HG03565 (cell line): ENCODE results near the gene IL12RB2.
A peak's percentile ranks its signal among the peaks of the same experiment; 100 is the strongest.
"Not testable (repeated sequence)": the region's sequence is repeated elsewhere in the genome, so short reads cannot be mapped to it uniquely, and the experiment has no call there.

Source experiments
- ATAC-seq: cut with Tn5 transposase; IDR thresholded peaks from one replicate; pipeline ENCODE4 v1.9.1; 2021; ENCODE audit warnings: mild to moderate bottlenecking, moderate library complexity; ENCODE audit not compliant: unreplicated experiment

Gene IL12RB2

DNA sequence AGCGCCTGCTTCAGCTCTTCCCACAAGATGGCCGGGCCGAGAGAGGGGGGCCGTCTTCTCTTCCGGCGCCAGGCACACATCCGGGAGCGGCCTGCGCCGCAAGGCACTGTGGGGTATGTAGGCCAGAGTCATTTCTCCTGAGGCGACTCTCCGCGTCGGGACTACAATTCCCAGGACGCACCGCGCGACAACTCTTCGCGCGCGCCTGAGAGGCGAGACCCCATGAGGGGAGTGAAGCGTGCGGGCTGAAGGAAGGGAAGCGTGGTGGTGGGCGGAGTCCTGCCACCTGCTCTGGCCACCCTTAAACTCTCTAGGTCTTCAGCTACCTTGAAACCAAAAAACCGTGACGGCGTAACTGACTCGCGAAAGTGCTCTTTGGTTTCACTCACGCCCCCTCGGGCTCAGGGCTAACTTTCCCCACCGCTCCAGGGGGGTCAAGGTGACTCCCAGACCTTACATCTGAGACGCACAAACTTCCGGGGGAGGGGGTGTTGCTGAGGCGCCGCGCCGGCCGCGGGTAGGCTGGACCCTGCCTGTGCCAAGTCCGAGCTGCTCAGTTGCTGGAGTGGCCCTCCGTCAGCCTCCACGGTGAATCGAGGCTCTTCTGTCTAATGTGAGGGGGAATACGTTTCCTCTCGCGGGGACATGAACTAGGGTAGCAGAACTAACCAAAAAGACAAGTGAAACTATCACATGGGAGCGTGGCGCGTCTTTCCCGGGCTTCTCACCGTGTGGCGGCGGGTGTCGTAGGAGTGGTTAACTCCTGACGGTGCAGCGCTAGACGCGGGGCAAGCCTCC, 122.9 kb downstream of the IL12RB2 start, which contains the start of gene SERBP1:
Gene SERBP1 (minus strand): TSS at position 45 of the 798 bp plus-strand sequence. CDS start 102 bp downstream, outside the sequence.
- ATAC-seq: peak; percentile 90

DNA sequence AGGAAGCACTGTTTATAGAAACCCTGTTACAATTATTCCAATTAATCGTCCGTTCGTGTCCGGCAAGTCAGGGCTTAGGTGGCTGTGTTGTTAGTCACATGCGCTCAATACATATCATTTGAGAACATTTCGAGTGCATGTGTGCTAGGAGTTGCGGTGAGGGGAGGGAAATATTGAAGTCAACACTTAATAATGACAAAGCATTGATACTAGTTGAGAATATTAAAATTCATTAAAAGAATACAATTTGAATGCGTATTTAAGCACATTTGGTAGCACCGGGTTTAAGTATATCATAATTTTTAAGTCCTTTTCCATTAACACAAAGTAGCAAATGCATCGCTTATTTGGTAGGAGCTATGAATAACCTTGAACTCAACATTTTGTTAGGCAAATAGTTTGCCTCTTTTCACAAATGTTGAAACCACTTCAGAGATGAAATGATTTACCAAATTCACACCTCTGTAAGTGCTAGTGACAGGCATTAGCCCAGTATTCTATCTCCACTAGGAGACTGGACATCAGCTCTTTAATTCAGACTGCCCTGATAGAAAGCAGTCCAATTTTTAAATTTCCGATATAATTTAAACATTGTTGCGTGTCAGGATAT, 123.6 kb downstream of the IL12RB2 start:
- no peak for ATAC-seq

DNA sequence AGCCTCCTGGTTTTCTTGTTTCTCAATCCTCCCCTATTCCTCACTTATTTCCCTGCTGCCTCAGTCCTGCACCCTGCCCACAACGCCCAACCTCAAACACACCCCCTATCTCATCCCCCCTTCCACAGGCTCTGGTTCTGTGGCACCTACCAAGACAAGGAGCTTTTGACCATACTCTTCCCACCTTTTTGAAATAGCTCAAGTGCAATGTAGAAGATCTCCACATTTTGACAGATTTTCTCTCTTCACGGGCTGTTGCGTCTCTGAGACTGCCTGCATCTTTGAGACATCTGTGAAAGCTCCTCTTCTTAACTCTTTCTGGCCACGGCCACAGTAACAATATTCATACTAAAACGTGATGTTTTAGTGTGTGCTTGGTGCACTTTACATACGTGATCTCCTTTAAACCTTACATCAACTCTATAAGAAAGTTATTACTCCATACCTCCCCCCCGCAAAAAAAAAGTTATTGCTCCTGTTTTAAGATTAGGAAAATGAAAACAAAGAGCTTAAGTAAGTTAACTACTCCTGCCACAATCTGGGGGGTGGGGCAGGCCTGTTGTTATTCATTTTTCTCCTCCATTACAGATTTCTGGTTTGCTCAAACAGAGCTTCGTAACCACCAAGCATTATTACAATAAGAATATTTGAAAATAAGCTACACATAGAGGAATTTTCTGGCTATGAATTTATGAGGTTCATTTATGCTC, 124.4 kb downstream of the IL12RB2 start:
- ATAC-seq: no peak

DNA sequence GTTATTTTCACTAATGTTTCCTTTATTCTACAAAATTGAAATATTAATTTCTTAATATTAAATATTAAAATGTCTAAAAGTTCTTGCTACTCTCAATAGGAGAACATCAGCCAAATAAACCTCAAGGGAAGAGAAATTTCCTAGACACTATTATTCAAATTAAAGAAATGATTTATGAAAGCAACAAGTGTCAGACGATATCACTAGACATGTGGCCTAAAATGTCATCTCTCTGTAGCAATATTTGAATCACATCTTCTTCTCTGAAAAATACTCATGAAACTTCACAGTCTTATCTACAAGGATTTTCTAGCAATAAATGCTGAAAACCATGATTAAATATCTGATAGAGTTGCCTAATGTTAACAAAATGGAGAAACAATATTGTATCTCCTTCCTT, 125.1 kb downstream of the IL12RB2 start:
- no peak for ATAC-seq

DNA sequence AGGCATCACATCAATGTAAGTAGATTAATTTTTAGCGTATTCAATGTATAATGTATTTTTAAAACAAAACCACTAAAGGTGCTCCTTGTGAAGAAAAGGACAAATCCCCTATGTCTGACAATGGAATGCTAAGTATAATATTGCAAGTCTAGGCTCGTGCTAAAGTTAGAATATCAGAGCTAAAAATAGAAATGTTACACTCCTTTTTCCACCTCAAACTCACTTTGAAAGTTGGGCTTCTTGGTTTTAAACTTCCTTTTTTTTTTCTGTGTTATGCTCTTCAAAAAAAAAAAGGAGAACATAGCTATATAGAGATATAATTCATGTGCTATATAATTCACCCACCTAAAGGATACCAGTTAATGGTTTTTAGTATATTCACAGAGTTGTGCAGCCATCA, 126.2 kb downstream of the IL12RB2 start:
- ATAC-seq: no peak

DNA sequence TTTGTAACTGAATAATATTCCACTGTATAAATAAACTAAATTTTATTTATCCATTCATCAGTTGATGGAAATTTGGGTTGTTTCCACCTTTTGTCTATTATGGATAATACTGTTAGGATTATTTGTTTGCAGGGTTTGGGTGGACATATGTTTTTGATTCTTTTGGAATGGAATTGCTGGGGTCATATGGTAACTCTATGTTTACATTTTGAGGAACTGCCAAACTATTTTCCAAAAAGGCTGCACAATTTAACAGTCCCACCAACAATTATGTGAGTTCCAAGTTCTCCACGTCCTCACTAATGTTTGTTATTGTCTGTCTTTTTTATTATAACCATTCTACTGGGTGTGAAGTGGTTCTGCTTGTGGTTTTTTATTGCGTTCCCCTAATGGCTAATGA, 126.8 kb downstream of the IL12RB2 start:
- ATAC-seq: no peak

DNA sequence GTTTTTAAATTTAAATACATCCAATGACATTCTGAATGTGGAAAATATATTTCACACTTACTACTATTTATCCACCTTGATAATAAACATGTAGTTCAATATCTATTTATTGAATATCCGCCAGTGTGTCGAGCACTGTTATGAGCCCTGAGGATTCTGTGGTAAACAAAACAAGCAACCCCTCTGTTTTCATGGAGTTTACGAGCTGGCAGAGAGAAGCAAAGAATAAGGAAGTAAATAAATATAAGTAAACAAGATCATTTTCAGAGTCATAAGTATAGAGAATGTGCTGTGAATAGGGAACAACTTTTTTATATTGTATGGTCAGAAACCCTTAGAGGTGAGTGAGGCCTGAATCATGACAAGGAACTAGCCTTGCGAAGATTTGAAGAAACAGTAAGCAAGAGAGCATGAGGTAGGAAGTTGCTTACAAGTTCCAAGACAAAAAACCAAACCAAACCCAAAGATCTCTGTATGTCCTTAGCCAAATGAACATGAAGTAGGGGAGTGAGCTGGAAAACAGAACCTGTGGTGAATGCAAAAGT, 128.9 kb downstream of the IL12RB2 start:
- ATAC-seq: no peak

DNA sequence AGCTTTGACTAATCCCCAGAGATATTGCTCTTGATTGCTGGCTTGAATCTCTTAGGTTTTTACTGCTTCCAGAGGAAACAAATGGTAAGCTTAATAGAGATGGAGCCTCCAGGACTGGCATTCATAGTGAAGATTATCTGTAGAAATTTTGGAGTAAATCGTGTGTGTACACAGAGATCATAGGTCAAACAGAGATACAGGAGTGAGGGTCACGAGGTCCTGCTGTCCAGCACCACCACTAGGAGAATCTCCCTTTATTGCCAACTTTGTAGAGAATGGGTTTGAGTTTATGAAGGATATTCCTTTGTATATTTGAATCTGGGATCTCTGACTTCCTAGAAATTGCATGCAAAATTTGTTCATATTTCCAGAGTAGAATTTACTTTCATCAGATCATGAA, 130.3 kb downstream of the IL12RB2 start:
- ATAC-seq: no peak

DNA sequence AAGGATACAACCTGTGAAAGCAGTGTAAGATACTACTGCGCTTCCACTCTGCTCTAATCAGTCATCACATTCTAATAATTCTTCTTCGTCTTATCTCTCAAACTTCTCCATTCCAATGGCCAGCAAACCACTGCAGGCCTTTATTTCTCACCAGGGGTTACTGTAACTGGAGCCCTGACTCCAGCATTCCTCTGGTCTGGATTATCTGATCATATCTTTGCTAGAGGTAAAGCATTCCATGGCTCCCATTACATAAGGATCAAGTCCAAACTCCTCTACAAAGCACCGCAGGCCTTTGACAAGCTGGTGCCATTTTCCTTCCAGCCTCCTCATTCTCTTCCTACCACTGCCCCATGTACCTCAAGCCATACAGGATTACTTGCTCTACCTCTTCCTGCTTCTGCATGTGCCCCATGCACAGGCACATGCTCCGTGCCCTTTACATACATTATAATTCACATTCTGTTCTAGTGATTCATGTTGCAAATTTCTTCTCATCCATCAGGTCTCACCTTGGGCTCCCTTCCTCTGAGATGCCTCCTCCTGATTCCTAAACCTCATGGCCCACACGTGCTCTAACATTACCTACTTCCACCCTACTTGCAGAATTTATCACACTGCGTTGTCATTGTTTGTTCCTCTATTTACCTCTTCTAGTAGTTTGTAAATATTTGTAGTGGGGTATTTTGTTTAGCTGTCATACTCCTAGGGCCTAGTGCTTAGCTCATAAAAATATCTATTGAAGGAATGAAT, 131.8 kb downstream of the IL12RB2 start:
- ATAC-seq: no peak

DNA sequence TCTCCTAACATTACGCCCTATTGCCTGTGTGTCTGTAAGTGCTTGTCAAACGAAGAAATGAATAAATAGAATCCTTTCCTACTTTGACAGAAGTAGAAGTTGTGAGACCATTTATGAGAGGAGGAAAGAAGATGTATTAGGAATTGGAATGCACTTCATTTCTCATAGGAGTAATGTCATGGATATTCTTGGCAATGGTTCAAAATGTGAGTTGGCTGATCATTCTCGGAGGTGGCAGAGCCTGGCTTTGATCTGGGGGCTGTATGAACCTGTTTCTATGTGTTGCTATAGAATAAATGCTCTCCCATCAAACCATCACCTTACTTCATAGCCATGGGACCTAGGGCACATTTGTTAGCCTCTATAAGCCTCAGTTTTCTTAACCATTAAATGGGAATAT, 132.7 kb downstream of the IL12RB2 start:
- ATAC-seq: no peak

DNA sequence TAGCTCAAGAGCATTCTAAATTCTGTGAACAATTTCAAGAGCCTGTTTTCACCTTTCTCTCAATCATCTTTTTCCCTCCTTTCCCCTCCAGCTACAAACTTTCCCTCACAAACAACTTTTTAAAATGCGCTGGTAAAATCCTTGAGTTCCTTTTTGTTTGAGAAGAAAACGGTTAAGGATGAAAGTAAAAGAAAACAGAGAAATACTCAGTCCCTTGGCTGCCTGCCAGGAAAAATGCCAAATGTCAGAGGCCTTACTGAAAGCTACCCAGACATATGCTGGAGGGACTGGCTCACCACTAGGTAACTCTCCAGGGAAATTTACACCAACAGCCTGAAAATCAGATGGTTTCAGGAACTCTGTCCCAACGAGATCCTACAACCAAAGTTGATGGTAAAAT, 133.5 kb downstream of the IL12RB2 start:
- no peak for ATAC-seq

DNA sequence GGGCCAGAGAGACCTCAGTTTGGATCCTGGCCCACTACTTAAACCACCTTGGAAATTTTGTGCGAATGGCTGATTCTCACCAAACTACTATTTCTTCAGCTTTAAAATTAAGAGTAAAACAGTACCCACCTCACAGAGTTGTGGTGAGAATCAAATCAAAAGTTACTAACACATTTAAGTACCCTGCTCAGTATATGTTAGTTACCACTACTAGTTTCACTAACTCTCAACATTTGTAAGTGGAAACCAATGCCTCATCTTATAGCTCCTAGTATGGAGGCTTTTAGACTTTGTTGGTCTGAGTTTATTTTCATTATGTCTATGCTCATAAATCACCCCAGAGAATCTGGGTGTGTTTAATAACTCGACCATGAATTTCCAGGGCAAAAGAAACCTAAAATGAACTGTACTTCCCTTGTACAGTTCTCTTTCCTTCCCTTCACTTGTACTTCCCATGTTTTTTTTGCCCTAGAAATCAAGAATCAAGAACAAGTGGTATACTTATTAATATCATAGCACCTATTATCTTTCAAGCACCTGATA, 134.1 kb downstream of the IL12RB2 start:
- ATAC-seq: no peak

DNA sequence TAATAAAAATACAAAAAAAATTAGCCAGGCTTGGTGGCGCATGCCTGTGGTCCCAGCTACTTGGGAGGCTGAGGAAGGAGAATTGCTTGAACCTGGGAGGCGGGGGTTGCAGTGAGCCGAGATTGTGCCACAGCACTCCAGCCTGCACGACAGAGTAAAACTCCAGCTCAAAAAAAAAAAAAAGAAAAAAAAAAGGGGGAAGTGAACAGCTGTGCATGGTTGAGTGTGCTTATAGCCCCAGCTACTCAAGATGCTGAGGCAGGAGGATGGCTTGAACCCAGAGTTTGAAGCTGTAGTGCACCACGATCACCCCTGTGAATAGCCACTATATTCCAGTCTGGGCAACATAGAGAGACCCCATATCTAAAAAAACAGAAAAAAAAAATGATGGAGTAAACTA, 138.3 kb downstream of the IL12RB2 start:
- not testable (repeated sequence) for ATAC-seq
